Heart left ventricle (tissue), 16 donors: ENCODE data around the gene XPC. TPM values are rescaled to one million over a fixed set of nuclear protein-coding genes. Genes with fewer than 3 reads are reported as not detected.

ENCODE experiments used
- ATAC-seq, 4 donors: fragments of 200-7000 bp; cut with Tn5 transposase; one replicate each; pipeline ENCODE4 v1.9.1; 2020 to 2022; ENCODE audit warnings: moderate library complexity in 4 of 4, mild to moderate bottlenecking in 3 of 4, moderate number of reproducible peaks in 1 of 4
- DNase-seq, 5 donors: peaks; one replicate each; pipeline ENCODE4 v3.0.0-alpha.2; 2020
- H3K27ac ChIP-seq, 12 donors: fragments of 200-600 bp; sonication (generic) in 4 of 12; one replicate each; pipeline versions ENCODE4 v1.5.0 to v1.8.0; 2016 to 2022; ENCODE audit warnings: mild to moderate bottlenecking in 2 of 12
- H3K27me3 ChIP-seq, 9 donors: fragments of 200-600 bp; sonication (generic) in 2 of 9; one replicate each; pipeline versions ENCODE4 v1.5.1 to v1.8.0; 2016 to 2022; ENCODE audit warnings: mild to moderate bottlenecking in 3 of 9
- H3K36me3 ChIP-seq, 9 donors: fragments of 200-600 bp; sonication (generic) in 2 of 9; one replicate each; pipeline versions ENCODE4 v1.5.0 to v1.8.0; 2018 to 2022; ENCODE audit warnings: mild to moderate bottlenecking in 2 of 9
- H3K4me1 ChIP-seq, 12 donors: fragments of 200-600 bp; sonication (generic) in 4 of 12; one replicate each; pipeline versions ENCODE4 v1.5.0 to v1.8.0; 2016 to 2022; ENCODE audit warnings: mild to moderate bottlenecking in 3 of 12
- H3K4me3 ChIP-seq, 12 donors: fragments of 200-600 bp; sonication (generic) in 4 of 12; one replicate each; pipeline versions ENCODE4 v1.5.0 to v1.8.0; 2017 to 2022; ENCODE audit warnings: mild to moderate bottlenecking in 9 of 12, moderate library complexity in 4 of 12
- H3K9me3 ChIP-seq, 12 donors: fragments of 200-600 bp; sonication (generic) in 4 of 12; one replicate each; pipeline versions ENCODE4 v1.5.0 to v1.8.0; 2016 to 2022; ENCODE audit warnings: mild to moderate bottlenecking in 1 of 12
- POLR2A ChIP-seq, 2 donors: fragments of 450-650 bp; IDR thresholded peaks; one replicate each; pipeline ENCODE4 v1.6.1; 2017; ENCODE audit warnings: antibody characterized with exemption in 2 of 2, mild to moderate bottlenecking in 2 of 2, moderate library complexity in 2 of 2
- WGBS, 4 donors: extraction: QIAGEN DNeasy Blood & Tissue Kit in 2 of 4; methylation state at CpG; one replicate each; pipeline versions ENCODE4 v1.1.5 to v1.1.7; 2013 to 2018; 5-methylcytosine and 5-hydroxymethylcytosine counted together
- intact Hi-C, 10 donors: fragments of 100-400 bp; cut with DNase I; formaldehyde crosslinking; loops; one replicate each; pipeline versions ENCODE4 v1.11.1 to v1.14.2; 2022
- polyA plus RNA-seq, 2 donors: library from polyadenylated mRNA; stranded (reverse); fragments of 200-250 nt; gene quantifications; one replicate each; pipeline ENCODE4 v1.2.3, GENCODE V29; 2013
- total RNA-seq, 9 donors: library from RNA; depleted of rRNA in 2 of 9; stranded (reverse); fragments of >200 nt in 2 of 9; fragmentation: NEBNext Ultra II Directional in 3 of 9; extraction: Animal tissue kit (Norgen Biotek cat#: 25700) in 3 of 9; gene quantifications; one replicate each; pipeline versions ENCODE4 v1.1.0 to v1.2.4, GENCODE V29; 2016 to 2023
- TF ChIP-seq, protein P1 (sequence below), 12 donors: fragments of 200-600 bp; sonication (generic) in 4 of 12; IDR thresholded peaks; one replicate each; pipeline versions ENCODE4 v1.5.0 to v1.8.0; 2018 to 2022; ENCODE audit warnings: antibody characterized with exemption in 12 of 12, mild to moderate bottlenecking in 5 of 12
- donor health status: ischemic (EF 13 %, LVEDD 7.1; RV severe dilation, severe dysfunction).
- donor health status: healthy with polysubstance abuse.
- donor health status: DM: no; HTN: yes; CAD: no.
- donor health status: DM: no; HTN: no; CAD: no.
- donor health status: ischemic (EF 25% LVEDD 6.9; RV normal size, moderate dysfunction).
- donor health status: ischemic (EF 25% LVEDD 5.7; RV mildly dilated, moderate dysfunction).
- donor health status: healthy.
- donor health status: DM: yes; HTN: yes; CAD: no.
- donor health status: ischemic (EF 35%, LVEDD 5.7; RV mildly dilated, moderate dysfunction).
- donor health status: nonischemic (EF 11% LVEDD 7.7; RV severe dilation, severe dysfunction).
- donor health status: DM: yes; HTN: yes; CAD: no.
- donor health status: PGD.
- donor health status: ischemic (EF 29% LVEDD 5.4; RV normal size, mild dysfunction).
- donor health status: nonischemic (EF 23%, LVEDD 6.1; RV moderate dilation, normal function).

Gene XPC
- total and polyA plus RNA-seq, 11 donors: 6.1 to 20.0 (median 9.5) TPM

DNA sequence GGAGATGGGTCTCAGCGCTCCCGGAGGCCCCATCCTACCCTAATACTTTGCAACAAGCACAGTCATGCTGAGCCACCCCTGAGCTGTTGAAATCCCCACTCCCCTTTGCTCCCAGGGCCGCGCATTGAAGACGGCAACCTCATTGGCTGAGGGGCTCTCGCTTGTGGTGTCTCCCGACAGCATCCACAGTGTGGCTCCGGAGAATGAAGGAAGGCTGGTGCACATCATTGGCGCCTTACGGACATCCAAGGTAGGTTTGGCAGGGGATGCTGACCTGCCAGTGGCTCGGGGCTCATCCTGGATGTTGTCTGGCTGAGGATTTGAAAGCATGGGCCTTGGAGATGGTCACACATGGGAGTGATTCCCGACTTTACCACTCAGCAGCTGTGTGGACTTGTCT is 47.7 kb downstream of the XPC start:
- no peaks in the 10 kb centered on the region for H3K27me3 ChIP-seq
- ATAC-seq (no peak), DNase-seq (no peak)
- no peaks in the 10 kb centered on the region for H3K9me3 ChIP-seq
- peaks cover 6 to 24% (median 19%) of the 10 kb centered on the region in 12 donors for H3K4me1 ChIP-seq
- TF ChIP-seq, protein P1, sequence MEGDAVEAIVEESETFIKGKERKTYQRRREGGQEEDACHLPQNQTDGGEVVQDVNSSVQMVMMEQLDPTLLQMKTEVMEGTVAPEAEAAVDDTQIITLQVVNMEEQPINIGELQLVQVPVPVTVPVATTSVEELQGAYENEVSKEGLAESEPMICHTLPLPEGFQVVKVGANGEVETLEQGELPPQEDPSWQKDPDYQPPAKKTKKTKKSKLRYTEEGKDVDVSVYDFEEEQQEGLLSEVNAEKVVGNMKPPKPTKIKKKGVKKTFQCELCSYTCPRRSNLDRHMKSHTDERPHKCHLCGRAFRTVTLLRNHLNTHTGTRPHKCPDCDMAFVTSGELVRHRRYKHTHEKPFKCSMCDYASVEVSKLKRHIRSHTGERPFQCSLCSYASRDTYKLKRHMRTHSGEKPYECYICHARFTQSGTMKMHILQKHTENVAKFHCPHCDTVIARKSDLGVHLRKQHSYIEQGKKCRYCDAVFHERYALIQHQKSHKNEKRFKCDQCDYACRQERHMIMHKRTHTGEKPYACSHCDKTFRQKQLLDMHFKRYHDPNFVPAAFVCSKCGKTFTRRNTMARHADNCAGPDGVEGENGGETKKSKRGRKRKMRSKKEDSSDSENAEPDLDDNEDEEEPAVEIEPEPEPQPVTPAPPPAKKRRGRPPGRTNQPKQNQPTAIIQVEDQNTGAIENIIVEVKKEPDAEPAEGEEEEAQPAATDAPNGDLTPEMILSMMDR (IDR thresholded peaks at IDR 0.05): no peak
- no peak overlapping the region for H3K4me3 ChIP-seq
- H3K27ac ChIP-seq: no peak overlapping the region
- 93 to 98% (median 97%) methylated on average over 10 to 12 of the region's 12 CpGs for WGBS, 4 donors
- H3K36me3 ChIP-seq: peaks cover 3 to 83% (median 75%) of the 10 kb centered on the region in 9 donors
- intact Hi-C loops: no loop called here

DNA sequence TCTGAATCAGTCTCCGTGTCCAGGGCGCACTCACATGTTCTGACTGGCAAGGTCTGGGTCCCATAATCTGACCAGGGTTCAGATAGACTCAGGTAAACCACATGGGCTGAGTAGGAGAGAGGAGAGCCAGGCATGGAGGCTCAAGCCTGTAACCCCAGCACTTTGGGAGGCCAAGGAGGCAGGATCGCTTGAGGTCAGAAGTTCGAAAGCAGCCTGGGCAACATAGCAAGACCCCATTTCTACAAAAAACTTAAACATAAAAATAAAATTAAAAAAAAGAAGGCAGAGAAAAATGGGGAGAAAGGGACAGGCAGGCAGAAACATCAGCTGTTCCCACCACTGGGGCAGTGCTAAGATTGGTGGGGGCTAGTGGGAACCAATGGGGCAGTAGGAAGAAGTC is 48.2 kb downstream of the XPC start:
- Histone ChIP-seq H3K27ac (no peak overlapping the region), H3K27me3 (no peaks in the 10 kb centered on the region), H3K9me3 (no peaks in the 10 kb centered on the region), H3K4me3 (no peak overlapping the region), H3K36me3 (peaks cover 3 to 79% (median 70%) of the 10 kb centered on the region in 9 donors), H3K4me1 (peaks cover 6 to 25% (median 21%) of the 10 kb centered on the region in 12 donors)
- DNase-seq: no peak
- intact Hi-C loops: no loop called here
- ATAC-seq: no peak
- 93 to 99% (median 95%) methylated on average over 4 of the region's 4 CpGs for WGBS, 4 donors
- TF ChIP-seq, protein P1 (IDR thresholded peaks at IDR 0.05): no peak
- no peak for TF ChIP-seq POLR2A (IDR thresholded peaks at IDR 0.05)

DNA sequence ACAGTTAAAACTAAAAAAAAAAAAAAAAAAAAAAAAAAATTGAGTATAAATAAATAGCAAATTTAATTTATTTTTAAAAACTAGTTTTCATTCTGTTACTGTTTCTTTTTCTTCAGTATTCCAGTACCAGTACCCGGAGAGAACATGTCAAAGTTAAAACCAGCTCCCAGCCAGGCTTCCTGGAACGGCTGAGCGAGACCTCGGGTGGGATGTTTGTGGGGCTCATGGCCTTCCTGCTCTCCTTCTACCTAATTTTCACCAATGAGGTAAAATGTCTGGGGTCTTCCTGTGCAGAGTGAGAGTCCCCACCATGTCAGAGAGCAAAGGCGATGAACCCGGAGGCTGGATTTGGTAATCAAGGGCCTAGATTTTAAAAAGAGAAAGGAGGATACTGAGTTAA is 49.1 kb downstream of the XPC start:
- intact Hi-C loops: loop anchor here in 7 of 10 donors (5.0 to 10.0 kb wide), 4 partner anchors 48 to 474 kb away; partner anchors contain the start of genes LSM3 (in 1 of the 7) and XPC (in 1 of the 7)

DNA sequence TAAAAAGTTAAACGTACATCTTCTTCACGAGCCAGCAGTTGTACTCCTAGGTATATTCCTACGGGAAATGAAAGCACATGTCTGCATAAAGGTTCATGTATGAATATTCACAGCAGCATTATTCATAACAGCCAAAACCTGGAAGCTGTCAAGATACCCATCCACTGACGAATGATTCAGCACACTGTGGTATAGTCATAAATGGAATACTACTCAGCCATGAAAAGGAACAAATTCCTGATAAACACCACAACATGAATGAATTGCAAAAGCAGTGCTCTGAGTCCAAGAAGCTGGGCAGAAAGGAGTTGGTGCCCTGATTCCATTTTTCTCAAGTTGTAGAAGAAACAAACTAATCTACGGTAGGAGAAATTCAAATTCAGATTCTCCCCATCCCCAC is 49.7 kb downstream of the XPC start:
- 97 to 99% (median 98%) methylated on average over 5 of the region's 5 CpGs for WGBS, 4 donors
- DNase-seq: no peak
- Histone ChIP-seq H3K4me1 (peaks cover 6 to 28% (median 24%) of the 10 kb centered on the region in 12 donors), H3K27me3 (no peaks in the 10 kb centered on the region), H3K4me3 (no peak overlapping the region), H3K36me3 (peaks cover 3 to 64% (median 55%) of the 10 kb centered on the region in 9 donors), H3K9me3 (no peaks in the 10 kb centered on the region), H3K27ac (no peak overlapping the region)
- intact Hi-C loops: loop anchor here in 7 of 10 donors (5.0 to 10.0 kb wide), 4 partner anchors 49 to 474 kb away; partner anchors contain the start of genes LSM3 (in 1 of the 7) and XPC (in 1 of the 7)
- no peak for ATAC-seq
- no peak for TF ChIP-seq POLR2A (IDR thresholded peaks at IDR 0.05)
- TF ChIP-seq, protein P1 (IDR thresholded peaks at IDR 0.05): no peak

More for the DNA sequence above, 49.1 kb downstream of the XPC start:
- Histone ChIP-seq H3K4me1 (peaks cover 6 to 25% (median 21%) of the 10 kb centered on the region in 12 donors), H3K4me3 (no peak overlapping the region), H3K27ac (no peak overlapping the region), H3K27me3 (no peaks in the 10 kb centered on the region), H3K36me3 (peaks cover 3 to 69% (median 61%) of the 10 kb centered on the region in 9 donors), H3K9me3 (no peaks in the 10 kb centered on the region)
- WGBS, 4 donors: 93 to 97% (median 95%) methylated on average over 6 of the region's 6 CpGs
- TF ChIP-seq, protein P1 (IDR thresholded peaks at IDR 0.05): no peak
- TF ChIP-seq POLR2A (IDR thresholded peaks at IDR 0.05): no peak
- ATAC-seq (no peak), DNase-seq (no peak)
